HG02943 (cell line): ENCODE data around the gene ORAI3.
A peak's percentile ranks its signal among the peaks of the same experiment; 100 is the strongest.

Experiments used
- ATAC-seq: cut with Tn5 transposase; IDR thresholded peaks from one replicate; pipeline ENCODE4 v1.9.1; 2021; ENCODE audit warnings: mild to moderate bottlenecking, low read depth, moderate library complexity; ENCODE audit not compliant: unreplicated experiment

Gene ORAI3

DNA sequence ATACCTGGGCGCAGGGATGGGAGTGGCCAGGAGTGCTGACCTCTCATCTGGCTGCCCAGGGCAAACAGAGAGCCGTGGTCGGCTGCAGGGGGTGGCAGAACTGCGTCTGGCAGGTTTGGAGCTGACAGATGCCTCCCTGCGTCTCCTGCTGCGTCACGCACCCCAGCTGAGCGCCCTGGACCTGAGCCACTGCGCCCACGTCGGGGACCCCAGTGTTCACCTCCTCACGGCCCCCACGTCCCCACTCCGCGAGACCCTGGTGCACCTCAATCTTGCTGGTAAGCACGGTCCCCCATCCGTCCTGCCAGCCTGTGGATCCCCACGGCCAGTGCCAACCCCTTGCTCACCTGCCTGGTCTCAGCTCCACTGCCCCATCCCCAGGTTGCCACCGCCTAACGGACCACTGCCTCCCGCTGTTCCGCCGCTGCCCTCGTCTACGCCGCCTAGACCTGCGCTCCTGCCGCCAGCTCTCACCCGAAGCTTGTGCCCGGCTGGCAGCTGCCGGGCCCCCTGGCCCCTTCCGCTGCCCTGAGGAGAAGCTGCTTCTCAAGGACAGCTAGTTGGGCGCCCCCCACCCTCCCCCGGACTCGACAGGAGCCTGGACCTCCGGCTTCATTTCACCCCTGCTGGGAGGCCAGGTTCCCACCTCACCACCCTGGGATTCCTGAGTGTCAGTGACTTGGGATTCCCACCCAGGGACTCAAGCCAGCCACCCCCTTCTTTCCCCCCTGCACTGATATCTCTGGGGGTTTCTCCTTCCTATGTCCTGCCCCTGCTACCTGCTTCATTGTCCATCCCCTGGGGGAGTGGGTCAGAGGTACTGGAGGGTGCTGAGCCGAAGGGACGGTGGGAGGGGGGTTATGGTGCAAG, 2.0 kb upstream of the ORAI3 start:
- no peak for ATAC-seq

DNA sequence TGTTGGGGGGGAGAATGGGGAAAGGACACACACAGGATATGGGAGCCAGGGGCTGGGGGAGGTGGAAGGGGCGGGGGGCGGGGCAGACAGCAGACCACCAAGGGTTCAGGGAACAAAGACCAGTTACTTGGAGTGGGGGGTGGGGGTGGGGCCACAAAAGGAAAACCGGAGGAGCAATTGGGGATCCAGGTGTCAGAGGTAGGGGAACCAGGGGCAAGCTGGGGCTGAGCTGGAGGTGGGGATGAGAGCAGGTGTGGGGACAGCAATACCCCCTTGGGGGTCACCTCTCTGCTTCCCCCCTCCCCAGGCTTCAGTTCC, 1.4 kb upstream of the ORAI3 start:
- no peak for ATAC-seq

DNA sequence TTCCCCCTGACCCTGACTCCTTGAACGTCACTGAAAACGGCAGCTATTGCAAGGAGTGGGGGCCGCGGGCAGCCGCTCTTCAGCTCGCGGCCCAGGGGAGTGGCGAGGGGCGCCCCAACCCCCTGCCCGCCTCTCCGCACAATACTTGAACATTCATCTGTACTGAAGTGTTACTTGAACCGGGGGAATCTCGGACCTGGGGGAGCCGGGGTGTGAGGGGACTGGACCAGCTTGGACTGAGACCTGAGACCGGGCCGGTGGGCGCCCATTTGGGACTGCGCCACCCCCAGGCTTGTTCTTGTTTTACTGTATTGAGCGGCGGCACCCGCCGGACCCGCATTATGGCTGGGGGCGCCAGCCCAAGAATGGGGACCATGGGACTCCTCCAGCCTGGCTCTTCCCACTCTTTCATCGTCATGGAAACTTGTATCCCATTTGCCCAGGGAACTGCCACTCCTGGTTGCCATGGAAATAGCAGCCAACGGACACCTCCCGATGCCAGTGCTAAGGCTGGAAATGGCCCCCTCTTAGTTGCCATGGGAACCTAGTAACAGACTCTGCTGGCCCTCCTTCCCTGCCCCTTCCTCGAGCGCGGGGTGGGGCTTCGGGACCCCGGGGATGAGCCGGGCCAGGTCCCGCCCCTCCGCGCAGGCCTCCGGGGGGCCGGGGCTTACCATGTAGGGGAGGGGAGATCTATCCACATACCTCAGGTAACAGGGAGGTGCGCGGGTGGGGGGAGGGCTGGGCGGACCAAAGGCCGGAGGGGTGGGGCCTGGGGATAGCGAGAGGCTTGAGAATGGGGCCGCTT, 805 bp upstream of the ORAI3 start:
- ATAC-seq, result peak; percentile 10

DNA sequence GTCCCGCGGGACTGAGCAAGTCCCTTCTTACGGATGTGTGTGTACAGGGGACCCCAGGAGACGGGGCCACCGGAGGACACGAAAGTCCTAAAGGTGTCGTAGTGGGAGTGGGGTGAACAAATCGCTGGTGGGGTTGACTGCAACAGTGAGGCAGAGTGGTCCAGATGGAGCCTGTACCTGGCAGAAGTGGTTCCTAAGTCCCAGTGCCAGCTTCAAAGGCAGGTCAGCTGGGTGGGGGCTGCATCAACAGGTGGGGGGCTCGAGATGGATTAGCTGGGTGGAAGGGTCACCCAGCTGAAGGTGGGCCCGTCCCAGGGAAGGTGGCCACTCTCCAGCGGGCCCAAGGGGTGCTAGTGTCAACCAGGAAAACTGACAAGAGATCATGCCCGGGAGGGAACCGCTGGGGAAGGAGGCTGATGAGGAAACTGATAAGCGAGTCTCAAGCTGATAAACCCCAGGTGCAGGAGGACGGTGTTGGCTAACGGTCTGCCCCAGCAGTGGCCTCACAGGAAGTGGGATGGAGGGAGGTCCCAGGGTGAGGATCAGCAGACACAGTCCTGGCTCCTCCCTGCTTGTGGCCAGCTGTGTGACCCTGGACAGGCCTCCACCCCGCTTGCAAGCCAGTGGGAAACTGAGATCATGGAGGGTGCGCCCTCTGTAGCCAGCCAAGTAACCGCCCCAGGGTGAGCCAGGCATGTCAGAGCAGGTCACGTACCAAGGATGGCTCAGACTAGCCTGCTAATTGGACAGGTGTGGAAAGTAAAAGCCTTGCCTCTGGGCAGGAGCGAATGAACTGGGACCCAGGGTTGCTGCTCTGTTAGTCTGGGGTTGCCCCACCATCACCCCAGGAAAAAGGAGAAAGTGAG, 1.0 kb downstream of the ORAI3 start:
- ATAC-seq, result peak; percentile 46

DNA sequence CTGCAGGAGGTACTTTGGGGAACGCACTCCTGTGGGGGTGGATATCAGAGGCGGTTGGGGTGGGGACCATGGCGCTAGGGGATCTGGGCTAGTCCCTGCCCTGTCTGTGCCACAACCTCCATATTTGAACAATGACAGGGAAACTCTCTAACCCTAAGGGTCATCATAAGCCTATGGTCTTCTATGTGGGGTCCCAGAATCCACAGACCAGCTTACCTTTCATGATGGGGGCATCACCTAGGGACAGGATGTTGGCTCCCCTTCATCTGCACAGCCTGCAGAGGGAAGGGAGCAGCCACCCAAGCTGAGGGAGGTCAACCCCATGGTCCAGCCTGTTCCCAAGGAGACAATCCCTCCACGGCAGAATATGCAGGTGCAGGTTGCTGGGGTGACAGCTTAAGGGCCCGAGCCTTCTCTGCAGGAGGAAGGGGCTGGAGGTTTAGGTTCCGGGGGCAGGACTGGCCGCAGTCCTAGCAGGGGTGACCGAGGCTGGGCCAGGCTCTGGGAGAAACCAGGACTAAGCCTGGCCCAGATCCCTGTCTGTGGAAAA, 1.7 kb downstream of the ORAI3 start:
- ATAC-seq, result no peak

DNA sequence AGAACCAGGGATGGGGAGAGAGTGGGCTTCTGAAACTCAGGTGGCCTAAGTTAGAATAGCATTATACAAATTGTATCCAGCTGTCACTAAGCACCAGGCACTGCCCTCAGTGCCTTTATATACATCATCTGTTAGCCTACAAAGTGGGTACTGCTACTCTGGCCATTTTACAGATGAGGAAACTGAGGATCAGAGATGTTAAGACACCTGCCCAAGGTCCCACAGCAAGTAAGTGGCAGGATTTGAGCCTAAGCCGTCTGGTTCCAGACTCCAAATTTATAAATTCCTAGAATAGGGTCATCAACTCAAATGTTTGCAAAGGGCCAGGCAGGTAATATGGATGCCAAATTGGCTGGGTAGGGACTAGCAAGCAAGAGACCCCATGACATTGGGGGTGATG, 2.3 kb downstream of the ORAI3 start:
- no peak for ATAC-seq

DNA sequence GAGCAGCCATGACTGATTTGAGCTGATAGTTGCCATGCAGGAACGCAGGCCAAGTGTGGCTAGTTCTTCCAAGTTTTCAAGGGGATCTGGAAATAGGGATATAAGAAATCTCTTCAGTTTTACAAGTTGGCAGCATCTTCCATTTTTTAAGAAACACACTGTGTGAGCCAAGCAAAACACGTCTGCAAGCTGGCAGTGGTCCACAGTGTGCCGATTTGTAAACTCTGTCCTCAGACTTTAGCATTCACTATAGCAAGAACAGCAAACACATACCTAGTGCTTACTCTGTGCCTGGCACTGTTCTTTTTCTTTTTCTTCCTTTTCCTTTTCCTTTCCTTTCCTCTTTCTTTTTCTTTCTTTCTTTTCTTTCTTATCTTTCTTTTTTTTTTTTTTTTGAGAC, 2.9 kb downstream of the ORAI3 start:
- no peak for ATAC-seq

DNA sequence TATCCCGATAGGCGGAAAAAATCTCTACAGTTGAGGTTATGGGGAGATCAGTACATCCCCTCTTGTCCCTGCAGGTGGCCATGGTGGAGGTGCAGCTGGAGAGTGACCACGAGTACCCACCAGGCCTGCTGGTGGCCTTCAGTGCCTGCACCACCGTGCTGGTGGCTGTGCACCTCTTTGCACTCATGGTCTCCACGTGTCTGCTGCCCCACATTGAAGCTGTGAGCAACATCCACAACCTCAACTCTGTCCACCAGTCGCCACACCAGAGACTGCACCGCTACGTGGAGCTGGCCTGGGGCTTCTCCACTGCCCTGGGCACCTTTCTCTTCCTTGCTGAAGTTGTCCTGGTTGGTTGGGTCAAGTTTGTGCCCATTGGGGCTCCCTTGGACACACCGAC, 4.2 kb downstream of the ORAI3 start:
- ATAC-seq, result no peak

DNA sequence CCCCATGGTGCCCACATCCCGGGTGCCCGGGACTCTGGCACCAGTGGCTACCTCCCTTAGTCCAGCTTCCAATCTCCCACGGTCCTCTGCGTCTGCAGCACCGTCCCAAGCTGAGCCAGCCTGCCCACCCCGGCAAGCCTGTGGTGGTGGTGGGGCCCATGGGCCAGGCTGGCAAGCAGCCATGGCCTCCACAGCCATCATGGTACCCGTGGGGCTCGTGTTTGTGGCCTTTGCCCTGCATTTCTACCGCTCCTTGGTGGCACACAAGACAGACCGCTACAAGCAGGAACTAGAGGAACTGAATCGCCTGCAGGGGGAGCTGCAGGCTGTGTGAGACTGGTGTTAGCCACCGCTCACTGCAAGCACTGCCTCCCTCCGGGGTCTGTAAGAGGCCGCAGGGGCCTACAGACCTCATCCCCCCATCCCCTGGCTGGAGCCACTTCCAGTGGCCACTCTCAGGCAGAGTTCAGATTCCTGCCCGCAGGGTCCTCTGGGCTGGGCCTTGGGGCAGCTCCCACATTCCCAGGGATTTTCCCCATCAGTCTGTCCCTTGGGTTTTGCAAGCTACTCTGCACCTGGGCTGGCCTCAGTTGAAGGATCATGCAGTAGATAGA, 4.8 kb downstream of the ORAI3 start:
- ATAC-seq, result no peak

DNA sequence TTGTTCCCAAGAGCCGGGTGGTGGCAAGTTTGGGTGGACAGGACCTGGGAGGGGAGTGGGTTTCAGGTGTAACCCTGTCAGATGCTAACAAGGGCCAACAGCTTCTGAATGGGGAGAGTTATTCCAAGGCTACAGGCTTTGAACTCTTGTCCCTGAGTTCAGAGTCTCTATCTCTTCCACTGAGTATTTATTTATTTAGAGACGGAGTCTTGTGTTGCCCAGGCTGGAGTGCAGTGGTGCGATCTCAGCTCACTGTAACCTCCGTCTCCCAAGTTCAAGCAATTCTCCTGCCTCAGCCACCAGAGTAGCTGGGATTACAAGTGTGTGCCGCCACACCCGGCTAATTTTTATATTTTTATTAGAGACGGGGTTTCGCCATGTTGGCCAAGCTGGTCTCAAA, 6.1 kb downstream of the ORAI3 start:
- ATAC-seq, result no peak

DNA sequence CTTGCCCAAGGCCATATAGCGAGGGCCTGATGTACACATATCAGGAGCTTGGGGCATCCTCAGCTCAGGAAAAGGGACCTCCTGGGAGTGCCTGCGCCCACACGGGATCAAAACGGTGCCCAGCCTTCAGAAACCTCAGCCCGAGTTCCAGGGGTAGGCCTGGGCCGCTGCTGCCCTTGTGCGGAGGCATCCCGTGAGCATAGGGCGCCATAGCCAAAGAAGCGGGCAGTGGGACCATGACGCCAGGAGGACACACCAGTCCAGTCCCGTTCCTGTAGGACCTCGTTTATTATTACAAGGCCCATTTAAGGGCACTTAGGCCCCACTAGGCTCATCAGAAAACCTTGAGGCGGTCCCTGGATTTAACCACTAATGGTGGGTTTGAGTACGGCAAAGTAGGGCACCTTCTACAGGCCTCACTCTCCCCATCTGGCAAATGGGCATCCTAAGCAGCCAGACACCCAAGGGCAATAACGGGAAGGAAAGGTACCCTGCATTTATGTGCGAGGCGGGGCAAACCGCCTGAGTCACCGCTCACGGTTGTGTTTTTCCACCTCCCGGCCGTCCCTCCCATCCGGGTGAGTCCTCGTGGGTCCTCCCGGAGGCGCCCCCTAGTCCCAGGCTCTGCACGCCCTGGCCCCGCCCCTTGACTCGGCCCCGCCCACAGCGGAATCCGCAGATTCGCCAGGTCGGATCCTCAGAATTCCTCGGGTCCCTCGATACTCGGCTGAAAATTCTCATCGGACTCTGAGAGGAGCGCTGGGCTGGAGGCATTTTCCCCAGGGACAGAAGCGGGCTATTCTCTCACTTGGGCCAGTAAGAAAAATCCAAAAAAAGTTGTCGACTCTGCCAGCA, 8.0 kb downstream of the ORAI3 start:
- ATAC-seq, result peak; percentile 49

DNA sequence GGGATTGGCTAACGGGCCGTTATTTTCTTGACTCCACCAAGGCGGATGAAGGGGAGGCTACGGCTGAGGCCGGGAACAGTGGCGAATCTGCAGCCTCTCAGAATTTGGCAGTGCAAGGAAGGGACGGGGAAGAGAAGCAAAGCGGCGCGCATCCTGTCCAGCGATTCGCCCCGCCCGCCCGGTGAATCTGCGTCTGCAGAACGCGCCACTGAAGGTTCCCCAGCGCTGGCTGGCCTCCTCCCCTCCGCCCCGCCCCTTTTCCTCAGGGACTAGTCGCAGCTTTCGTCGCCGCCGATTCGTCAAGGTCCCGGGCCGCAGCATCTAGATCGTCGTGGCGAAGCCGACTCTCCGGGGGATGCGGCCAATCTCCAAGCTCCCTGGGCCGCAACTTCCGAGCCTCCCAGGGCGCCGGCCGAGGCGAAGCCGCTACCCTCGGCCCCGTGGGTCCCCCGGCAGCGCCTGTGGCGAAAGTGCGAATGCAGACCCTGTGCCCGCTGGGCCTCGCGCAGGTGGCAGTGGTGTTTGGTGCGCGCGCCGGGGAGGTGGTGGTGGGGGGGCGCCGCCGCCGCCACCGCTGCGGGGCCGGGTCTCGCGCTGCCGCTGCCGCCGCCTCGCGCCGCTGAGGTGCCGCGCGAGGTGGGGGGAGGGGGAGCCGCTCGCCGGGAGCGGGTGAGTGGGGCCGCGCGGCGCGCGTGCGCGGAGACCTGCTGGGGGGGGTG, 8.7 kb downstream of the ORAI3 start, which contains the start of gene SETD1A:
TSS of gene SETD1A (plus strand) at position 299 of the 719 bp plus-strand sequence. CDS start 978 bp downstream, outside the sequence.
- peak; percentile 80 for ATAC-seq

DNA sequence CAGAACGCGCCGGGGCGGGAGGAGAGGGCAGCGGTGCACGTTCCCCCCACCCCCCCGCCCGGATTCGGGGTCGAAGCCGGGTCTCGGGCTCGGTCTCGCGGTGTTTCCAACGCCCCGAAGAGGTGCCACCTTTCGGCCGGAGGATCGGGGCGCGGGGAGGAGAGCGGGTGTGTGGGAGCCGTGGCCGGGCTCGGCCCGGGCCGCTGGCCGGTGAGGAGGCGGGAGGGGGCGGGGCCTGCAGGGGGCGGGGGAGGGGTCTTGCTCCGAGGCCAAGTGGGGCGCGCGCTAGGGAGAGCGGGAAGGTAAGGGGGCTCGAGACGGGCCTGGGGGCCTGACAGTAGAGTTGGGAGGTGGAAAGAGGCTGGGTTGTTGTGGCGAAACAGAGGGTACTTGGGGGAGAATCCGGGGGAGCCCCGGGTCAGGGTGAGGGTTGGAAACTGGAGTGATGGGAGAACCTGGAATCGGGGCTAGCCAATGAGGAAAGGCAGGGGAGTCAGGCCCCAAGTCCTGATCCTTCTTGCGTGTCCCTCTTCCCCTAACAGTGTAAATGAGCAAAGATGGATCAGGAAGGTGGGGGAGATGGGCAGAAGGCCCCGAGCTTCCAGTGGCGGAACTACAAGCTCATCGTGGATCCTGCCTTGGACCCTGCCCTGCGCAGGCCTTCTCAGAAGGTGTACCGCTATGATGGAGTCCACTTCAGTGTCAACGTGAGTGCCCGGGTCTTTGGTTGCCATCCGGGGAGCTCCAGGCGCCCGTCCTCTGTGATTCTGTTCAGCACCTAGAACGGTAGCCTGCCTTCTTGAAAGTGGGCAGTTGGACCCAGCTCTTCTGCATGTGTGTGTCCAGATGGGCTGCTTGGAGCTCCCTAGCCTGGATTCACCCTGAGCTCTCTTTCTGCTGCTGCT, 9.6 kb downstream of the ORAI3 start:
- ATAC-seq, result peak; percentile 20

DNA sequence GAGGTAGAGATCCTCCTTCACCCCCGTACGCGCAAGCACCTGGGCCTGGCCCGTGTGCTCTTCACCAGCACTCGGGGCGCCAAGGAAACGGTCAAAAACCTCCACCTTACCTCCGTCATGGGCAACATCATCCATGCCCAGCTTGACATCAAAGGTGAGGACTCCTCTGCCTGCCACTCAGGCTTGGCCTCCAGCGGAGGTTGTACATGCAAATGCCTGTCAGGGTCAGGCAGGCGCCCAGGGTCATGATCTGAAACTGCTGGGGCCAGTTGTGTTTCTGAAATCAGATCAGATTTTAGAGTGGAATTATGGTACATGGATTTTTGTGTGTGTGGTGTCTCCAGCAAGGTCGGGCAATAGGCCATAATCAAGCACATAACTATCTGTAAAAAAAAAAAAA, 12.5 kb downstream of the ORAI3 start:
- ATAC-seq, result no peak

DNA sequence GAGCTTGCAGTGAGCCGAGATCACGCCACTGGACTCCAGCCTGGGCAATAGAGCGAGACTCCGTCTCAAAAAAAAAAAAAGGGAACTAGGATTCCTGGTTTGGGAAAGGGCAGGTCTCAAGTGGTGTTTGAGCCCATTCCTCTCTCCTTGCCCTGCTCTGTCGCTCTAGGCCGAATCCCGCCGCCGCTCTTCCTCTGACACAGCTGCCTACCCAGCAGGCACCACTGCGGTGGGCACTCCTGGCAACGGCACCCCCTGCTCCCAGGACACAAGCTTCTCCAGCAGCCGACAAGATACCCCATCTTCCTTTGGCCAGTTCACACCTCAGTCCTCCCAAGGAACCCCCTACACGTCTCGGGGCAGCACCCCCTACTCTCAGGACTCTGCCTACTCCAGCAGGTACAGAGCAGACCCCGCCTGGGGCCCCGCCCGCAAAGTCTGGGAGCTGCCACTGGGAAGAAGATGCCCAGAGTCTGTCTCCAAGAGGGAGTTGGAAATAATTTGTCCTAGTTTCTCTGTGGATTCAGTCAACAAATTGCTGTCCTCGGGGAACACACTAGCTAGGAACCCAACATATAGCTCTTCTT, 15.2 kb downstream of the ORAI3 start:
- ATAC-seq, result no peak

DNA sequence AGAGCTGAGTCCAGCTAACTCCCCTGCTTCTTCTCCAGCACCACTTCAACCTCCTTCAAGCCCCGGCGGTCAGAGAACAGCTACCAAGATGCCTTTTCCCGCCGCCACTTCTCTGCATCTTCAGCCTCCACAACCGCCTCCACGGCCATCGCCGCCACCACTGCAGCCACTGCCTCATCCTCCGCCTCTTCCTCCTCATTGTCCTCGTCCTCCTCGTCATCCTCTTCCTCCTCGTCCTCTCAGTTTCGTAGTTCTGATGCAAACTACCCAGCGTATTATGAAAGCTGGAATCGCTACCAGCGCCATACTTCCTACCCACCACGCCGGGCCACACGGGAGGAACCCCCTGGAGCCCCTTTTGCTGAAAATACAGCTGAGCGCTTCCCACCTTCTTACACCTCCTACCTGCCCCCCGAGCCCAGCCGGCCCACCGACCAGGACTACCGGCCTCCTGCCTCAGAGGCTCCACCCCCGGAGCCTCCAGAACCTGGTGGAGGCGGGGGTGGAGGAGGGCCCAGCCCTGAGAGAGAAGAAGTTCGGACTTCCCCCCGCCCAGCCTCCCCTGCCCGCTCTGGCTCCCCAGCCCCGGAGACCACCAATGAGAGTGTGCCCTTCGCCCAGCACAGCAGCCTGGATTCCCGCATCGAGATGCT, 15.8 kb downstream of the ORAI3 start:
- ATAC-seq, result no peak

DNA sequence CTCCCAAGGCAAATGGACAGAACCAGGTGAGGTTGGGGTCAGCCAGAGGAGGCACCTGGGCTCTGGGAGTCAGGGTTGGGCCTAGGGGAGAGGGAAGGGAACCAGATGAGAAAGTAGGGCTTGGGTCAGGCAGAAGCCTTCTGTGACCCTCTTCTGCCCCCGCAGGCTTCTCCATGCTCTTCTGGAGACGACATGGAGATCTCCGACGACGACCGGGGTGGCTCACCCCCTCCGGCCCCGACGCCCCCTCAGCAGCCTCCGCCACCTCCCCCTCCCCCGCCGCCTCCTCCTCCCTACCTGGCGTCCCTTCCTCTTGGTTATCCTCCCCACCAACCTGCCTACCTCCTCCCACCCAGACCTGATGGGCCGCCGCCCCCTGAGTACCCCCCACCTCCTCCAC, 16.6 kb downstream of the ORAI3 start:
- ATAC-seq, result no peak
